Measurements from ENCODE around the gene FSHR. TPM values are rescaled to one million over a fixed set of nuclear protein-coding genes. Genes with fewer than 3 reads are reported as not detected.

The FSHR gene
- total and polyA plus RNA-seq, 2 donors (not counting 3 experiments of a cell fraction or from before 2014, with no cell fraction given) = not detected

DNA sequence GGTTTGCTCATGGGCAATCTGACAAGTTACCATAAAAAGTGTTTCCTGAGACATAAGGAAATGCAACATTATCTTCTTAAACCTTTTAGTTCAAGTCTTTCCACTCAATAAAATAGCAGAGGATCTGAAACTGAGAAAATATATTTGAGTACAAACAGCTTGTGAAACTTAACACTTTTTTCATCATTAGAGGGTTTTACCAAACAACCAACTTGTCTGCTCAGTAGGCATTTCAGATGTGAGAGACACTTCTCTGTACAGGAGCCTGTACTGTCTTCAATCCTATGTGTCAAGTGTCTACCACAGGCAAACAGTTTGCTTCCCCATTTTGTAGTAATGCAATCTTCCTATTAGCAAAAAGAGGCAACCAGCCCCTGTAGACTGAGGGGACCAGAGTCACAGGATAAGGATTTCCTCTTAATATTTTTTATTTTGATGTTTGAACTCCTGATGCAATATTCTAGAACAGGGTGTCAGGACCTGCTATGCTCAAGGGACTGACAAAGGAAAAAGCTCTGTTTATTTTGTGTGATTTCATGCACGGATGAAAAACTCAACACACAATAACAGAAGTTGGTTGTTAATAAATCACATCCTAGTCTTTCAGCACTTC is 239.7 kb downstream of the FSHR start:
- intact Hi-C loops (cut with micrococcal nuclease) = no loop called here
- CTCF ChIA-PET = no interaction called here

More for the DNA sequence above, 239.7 kb downstream of the FSHR start:
- H3K9ac ChIP-seq (replicated peaks; ENCODE audit: extremely low read depth, insufficient read depth, low read length) = no peak overlapping the region
- H4K20me1 ChIP-seq (replicated peaks; ENCODE audit: control insufficient read depth, extremely low read depth, insufficient read depth, low read length) = no peaks in the 10 kb centered on the region
- H2AFZ ChIP-seq (ENCODE audit: low read depth, low read length) = no peak overlapping the region
- H3K9me3 ChIP-seq (replicated peaks; ENCODE audit: control insufficient read depth, insufficient read depth, low read length) = no peaks in the 10 kb centered on the region
- no peak for DNase-seq (ENCODE audit: low read depth, low spot score)
- H3K79me2 ChIP-seq (ENCODE audit: control insufficient read depth, insufficient read depth, low read length) = no peaks in the 10 kb centered on the region
- no peaks in the 10 kb centered on the region for H3K9me1 ChIP-seq (replicated peaks; ENCODE audit: control insufficient read depth, extremely low read depth, insufficient read depth, low read length)
- POLR2A ChIA-PET = no interaction called here
- no peaks in the 10 kb centered on the region for H3K4me1 ChIP-seq (ENCODE audit: control insufficient read depth, extremely low read depth, insufficient read depth, low read length)
- H3K36me3 ChIP-seq (ENCODE audit: control insufficient read depth in 2 of 2, extremely low read depth in 1 of 2, insufficient read depth in 2 of 2, low read length in 2 of 2) = no peaks in the 10 kb centered on the region
- H3K4me2 ChIP-seq (ENCODE audit: insufficient read depth, low read length) = no peak overlapping the region
- no peaks in the 10 kb centered on the region for H3K27me3 ChIP-seq (ENCODE audit: control insufficient read depth in 2 of 2, insufficient read depth in 2 of 2, low read length in 2 of 2)
- no TSS peak for BruUV-seq (replicated peaks)
- TF ChIP-seq, protein P1, sequence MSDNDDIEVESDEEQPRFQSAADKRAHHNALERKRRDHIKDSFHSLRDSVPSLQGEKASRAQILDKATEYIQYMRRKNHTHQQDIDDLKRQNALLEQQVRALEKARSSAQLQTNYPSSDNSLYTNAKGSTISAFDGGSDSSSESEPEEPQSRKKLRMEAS (IDR thresholded peaks at IDR 0.05; ENCODE audit: insufficient read depth, insufficient read length) = no peak
- TF ChIP-seq EZH2 (IDR thresholded peaks at IDR 0.05; ENCODE audit: borderline replicate concordance, low read depth, low read length, severe bottlenecking) (no peak), POLR2AphosphoS5 (IDR thresholded peaks at IDR 0.05; ENCODE audit: insufficient read depth, low read depth, low read length) (no peak), MYC (IDR thresholded peaks at IDR 0.05; ENCODE audit: low read depth, low read length) (no peak), GATA2 (IDR thresholded peaks at IDR 0.05; ENCODE audit: insufficient read depth, insufficient read length, low read depth, low read length) (no peak), JUN (IDR thresholded peaks at IDR 0.05; ENCODE audit: borderline replicate concordance, insufficient read depth, insufficient read length, low read depth) (no peak), FOS (IDR thresholded peaks at IDR 0.05; ENCODE audit: borderline replicate concordance, insufficient read depth, low read length) (no peak)
- TF ChIP-seq, protein P2, sequence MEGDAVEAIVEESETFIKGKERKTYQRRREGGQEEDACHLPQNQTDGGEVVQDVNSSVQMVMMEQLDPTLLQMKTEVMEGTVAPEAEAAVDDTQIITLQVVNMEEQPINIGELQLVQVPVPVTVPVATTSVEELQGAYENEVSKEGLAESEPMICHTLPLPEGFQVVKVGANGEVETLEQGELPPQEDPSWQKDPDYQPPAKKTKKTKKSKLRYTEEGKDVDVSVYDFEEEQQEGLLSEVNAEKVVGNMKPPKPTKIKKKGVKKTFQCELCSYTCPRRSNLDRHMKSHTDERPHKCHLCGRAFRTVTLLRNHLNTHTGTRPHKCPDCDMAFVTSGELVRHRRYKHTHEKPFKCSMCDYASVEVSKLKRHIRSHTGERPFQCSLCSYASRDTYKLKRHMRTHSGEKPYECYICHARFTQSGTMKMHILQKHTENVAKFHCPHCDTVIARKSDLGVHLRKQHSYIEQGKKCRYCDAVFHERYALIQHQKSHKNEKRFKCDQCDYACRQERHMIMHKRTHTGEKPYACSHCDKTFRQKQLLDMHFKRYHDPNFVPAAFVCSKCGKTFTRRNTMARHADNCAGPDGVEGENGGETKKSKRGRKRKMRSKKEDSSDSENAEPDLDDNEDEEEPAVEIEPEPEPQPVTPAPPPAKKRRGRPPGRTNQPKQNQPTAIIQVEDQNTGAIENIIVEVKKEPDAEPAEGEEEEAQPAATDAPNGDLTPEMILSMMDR (IDR thresholded peaks at IDR 0.05; ENCODE audit: extremely low read depth in 1 of 2, insufficient read depth in 1 of 2, low read depth in 1 of 2, low read length in 2 of 2) = no peak
- dilution Hi-C loops (cut with MboI; ENCODE audit: extremely low pct_ligation_motif_present, low sequenced_read_pairs) = no loop called here
- no peak for FAIRE-seq
- no peak overlapping the region for H3K4me3 ChIP-seq (replicated peaks in 1 of 3; ENCODE audit: insufficient read depth in 1 of 3, low read depth in 1 of 3, low read length in 3 of 3)
- no peak overlapping the region for H3K27ac ChIP-seq (ENCODE audit: insufficient read depth, low read depth, low read length)

Small RNAs within 50 kb of the gene (microRNA-seq; reads per million reads assigned to microRNA genes)
- gene MIR548BA (ENCODE audit: borderline number of aligned reads, borderline replicate concordance) = not detected

Small RNAs within 50 kb of the gene (small RNA-seq; reads per million reads assigned to genes)
- gene MIR548BA (ENCODE audit: insufficient read depth, insufficient read length, low read depth, low replicate concordance) = not detected

Data from endothelial cell of umbilical vein (primary cell).